Activated CD4-positive, alpha-beta T cell treated with anti-CD3 and anti-CD28 coated beads, Interleukin-2, Interleukin-4, amounts not matched to agents 100 ng/mL and 50 ng/mL, durations not matched to agents 16 hours and 8 hours (primary cell): ENCODE data around the gene USP13.
A peak's percentile ranks its signal among the peaks of the same experiment; 100 is the strongest.

Experiments used
- DNase-seq: peaks from one replicate; pipeline ENCODE4 v3.0.0-alpha.2; 2020; ENCODE audit warnings: low spot score

Gene USP13

GRCh38 chr3:179701176-179701827, 48.5 kb downstream of the USP13 start:
- no peak for DNase-seq

GRCh38 chr3:179702271-179702947, 49.6 kb downstream of the USP13 start:
- no peak for DNase-seq

- no peak for DNase-seq
These were observed 51.0 kb downstream of the USP13 start for GRCh38 chr3:179703816-179704215.

GRCh38 chr3:179706233-179706632, 53.4 kb downstream of the USP13 start:
- no peak for DNase-seq

GRCh38 chr3:179710079-179710478, 57.2 kb downstream of the USP13 start:
- no peak for DNase-seq

- no peak for DNase-seq
These were observed 60.8 kb downstream of the USP13 start for GRCh38 chr3:179713643-179714090.

- no peak for DNase-seq
These were observed 62.7 kb downstream of the USP13 start for GRCh38 chr3:179715582-179715981.

GRCh38 chr3:179716226-179716625, 63.4 kb downstream of the USP13 start:
- no peak for DNase-seq

- peak; percentile 4 for DNase-seq
These were observed 64.0 kb downstream of the USP13 start for GRCh38 chr3:179716811-179717210.

- no peak for DNase-seq
These were observed 64.4 kb downstream of the USP13 start for GRCh38 chr3:179717219-179717618.

GRCh38 chr3:179719048-179719734, 66.4 kb downstream of the USP13 start:
- DNase-seq, result no peak

GRCh38 chr3:179720196-179720595, 67.4 kb downstream of the USP13 start:
- no peak for DNase-seq

- DNase-seq, result no peak
These were observed 70.8 kb downstream of the USP13 start for GRCh38 chr3:179723617-179724016.

GRCh38 chr3:179726075-179726699, 73.3 kb downstream of the USP13 start:
- no peak for DNase-seq

- no peak for DNase-seq
These were observed 76.2 kb downstream of the USP13 start for GRCh38 chr3:179729086-179729485.

- no peak for DNase-seq
These were observed 77.1 kb downstream of the USP13 start for GRCh38 chr3:179729981-179730380.

GRCh38 chr3:179730506-179730905, 77.7 kb downstream of the USP13 start:
- DNase-seq, result no peak

- no peak for DNase-seq
These were observed 78.7 kb downstream of the USP13 start for GRCh38 chr3:179731544-179731943.

- no peak for DNase-seq
These were observed 80.0 kb downstream of the USP13 start for GRCh38 chr3:179732661-179733348.

GRCh38 chr3:179733797-179734196, 81.0 kb downstream of the USP13 start:
- DNase-seq, result no peak

- DNase-seq, result no peak
These were observed 81.8 kb downstream of the USP13 start for GRCh38 chr3:179734497-179735281.
